Measurements from ENCODE around the gene PRKAR1B. TPM values are rescaled to one million over a fixed set of nuclear protein-coding genes. Genes with fewer than 3 reads are reported as not detected.

The PRKAR1B gene
- total RNA-seq, 1 experiment from 2014 or later = 43.3 TPM

DNA sequence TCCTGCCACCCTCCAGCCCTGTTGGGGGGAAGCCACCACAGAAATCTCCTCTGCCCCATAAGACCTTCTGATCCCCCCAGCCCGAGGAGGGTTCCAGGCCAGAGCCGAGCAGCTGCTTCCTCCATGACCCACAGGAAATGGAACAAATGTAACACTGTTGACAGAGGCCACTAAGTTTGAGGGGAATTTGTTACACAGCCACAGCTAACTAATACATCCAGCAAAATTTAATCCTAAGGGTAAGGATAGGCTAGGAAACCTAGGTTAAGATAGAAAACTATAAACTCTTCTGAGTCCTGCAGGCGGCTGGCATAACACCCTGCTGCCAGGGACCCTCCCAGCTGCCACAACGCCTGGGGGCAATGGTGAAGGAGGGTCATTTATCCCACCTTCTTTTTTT, 140.6 kb downstream of the PRKAR1B start:
- Mint-ChIP-seq H3K27ac (no peak overlapping the region), H3K4me1 (no peaks in the 10 kb centered on the region), H3K36me3 (ENCODE audit: insufficient read depth in 1 of 3, low read depth in 3 of 3) (peaks cover 44 to 73% (median 49%) of the 10 kb centered on the region in 3 experiments), H3K9me3 (peaks cover 13 to 14% of the 10 kb centered on the region in 2 experiments), H3K4me3 (no peak overlapping the region), H3K27me3 (ENCODE audit: low read depth) (peaks cover 3% of the 10 kb centered on the region; the same call in 1 of the 2 replicates)
- no peak overlapping the region for H4K8ac ChIP-seq (replicated peaks; ENCODE audit: insufficient read length, low read depth, low read length)
- no peak overlapping the region for H2BK12ac ChIP-seq (ENCODE audit: insufficient read length, low read depth, low read length)
- no CpG with 5 or more reads among the region's 4 CpGs for whole genome bisulfite sequencing (ENCODE audit: extremely low coverage, insufficient read length, low lambda C conversion rate)
- TF ChIP-seq, protein P1, sequence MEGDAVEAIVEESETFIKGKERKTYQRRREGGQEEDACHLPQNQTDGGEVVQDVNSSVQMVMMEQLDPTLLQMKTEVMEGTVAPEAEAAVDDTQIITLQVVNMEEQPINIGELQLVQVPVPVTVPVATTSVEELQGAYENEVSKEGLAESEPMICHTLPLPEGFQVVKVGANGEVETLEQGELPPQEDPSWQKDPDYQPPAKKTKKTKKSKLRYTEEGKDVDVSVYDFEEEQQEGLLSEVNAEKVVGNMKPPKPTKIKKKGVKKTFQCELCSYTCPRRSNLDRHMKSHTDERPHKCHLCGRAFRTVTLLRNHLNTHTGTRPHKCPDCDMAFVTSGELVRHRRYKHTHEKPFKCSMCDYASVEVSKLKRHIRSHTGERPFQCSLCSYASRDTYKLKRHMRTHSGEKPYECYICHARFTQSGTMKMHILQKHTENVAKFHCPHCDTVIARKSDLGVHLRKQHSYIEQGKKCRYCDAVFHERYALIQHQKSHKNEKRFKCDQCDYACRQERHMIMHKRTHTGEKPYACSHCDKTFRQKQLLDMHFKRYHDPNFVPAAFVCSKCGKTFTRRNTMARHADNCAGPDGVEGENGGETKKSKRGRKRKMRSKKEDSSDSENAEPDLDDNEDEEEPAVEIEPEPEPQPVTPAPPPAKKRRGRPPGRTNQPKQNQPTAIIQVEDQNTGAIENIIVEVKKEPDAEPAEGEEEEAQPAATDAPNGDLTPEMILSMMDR (conservative IDR thresholded peaks at IDR 0.05) = no peak
- no peak overlapping the region for H2AFZ ChIP-seq (ENCODE audit: low read length)
- no peak overlapping the region for H2BK120ac ChIP-seq (ENCODE audit: low read depth, low read length, poor library complexity, severe bottlenecking)
- H3T11ph ChIP-seq (ENCODE audit: low read length) = no peak overlapping the region
- H3K23ac ChIP-seq (ENCODE audit: insufficient read length, low read depth, low read length) = no peak overlapping the region
- no peak overlapping the region for H2AK5ac ChIP-seq (ENCODE audit: insufficient read length, low read length)
- no peak overlapping the region for H3K9ac ChIP-seq (ENCODE audit: extremely low read depth, insufficient read length, low read length)
- no peak overlapping the region for H3K27ac ChIP-seq (ENCODE audit: insufficient read length, low read depth, low read length)
- H3K79me2 ChIP-seq (ENCODE audit: insufficient read depth, low read length) = no peaks in the 10 kb centered on the region
- no peak overlapping the region for H2BK20ac ChIP-seq (ENCODE audit: low read depth, low read length, poor library complexity, severe bottlenecking)
- DNase-seq = no peak
- H2BK5ac ChIP-seq (ENCODE audit: insufficient read length, low read length) = no peak overlapping the region
- H2BK15ac ChIP-seq (ENCODE audit: low read depth, low read length) = no peak overlapping the region
- no peak overlapping the region for H4K5ac ChIP-seq (ENCODE audit: insufficient read length, low read depth, low read length)
- H3K4me2 ChIP-seq (ENCODE audit: insufficient read depth, insufficient read length, low read length) = no peak overlapping the region
- H3K23me2 ChIP-seq (ENCODE audit: insufficient read length, low read depth, low read length, poor library complexity, severe bottlenecking) = no peaks in the 10 kb centered on the region
- H3K79me1 ChIP-seq (ENCODE audit: insufficient read depth, low read depth, low read length, poor library complexity, severe bottlenecking) = no peaks in the 10 kb centered on the region
- no peaks in the 10 kb centered on the region for H3K4me1 ChIP-seq (ENCODE audit: insufficient read depth, low read length)
- no peak overlapping the region for H3K18ac ChIP-seq (ENCODE audit: insufficient read length, low read depth, low read length)
- no peaks in the 10 kb centered on the region for H3K27me3 ChIP-seq (ENCODE audit: insufficient read depth, low read length)
- peaks cover 2% of the 10 kb centered on the region for H4K20me1 ChIP-seq (ENCODE audit: control insufficient read depth, insufficient read depth, insufficient read length)
- H3K9me3 ChIP-seq (ENCODE audit: control insufficient read depth, low read depth, low read length) = no peaks in the 10 kb centered on the region
- H3K56ac ChIP-seq (ENCODE audit: insufficient read length, low read depth, low read length) = no peak overlapping the region
- no peak overlapping the region for H4K91ac ChIP-seq (ENCODE audit: insufficient read length, low read depth, low read length)
- H3K4ac ChIP-seq (ENCODE audit: low read depth, low read length) = no peak overlapping the region
- no peak overlapping the region for H3K14ac ChIP-seq (ENCODE audit: insufficient read depth, low read length)
